ENCODE measurements around the gene VEZF1. TPM values are rescaled to one million over a fixed set of nuclear protein-coding genes. Genes with fewer than 3 reads are reported as not detected.
A peak's percentile ranks its signal among the peaks of the same experiment; 100 is the strongest.
"Not testable (repeated sequence)": the region's sequence is repeated elsewhere in the genome, so short reads cannot be mapped to it uniquely, and the experiment has no call there.

VEZF1 gene
- total and polyA plus RNA-seq, 2 donors (not counting 3 experiments of a cell fraction or from before 2014, with no cell fraction given): 27.8 to 59.0 TPM

DNA sequence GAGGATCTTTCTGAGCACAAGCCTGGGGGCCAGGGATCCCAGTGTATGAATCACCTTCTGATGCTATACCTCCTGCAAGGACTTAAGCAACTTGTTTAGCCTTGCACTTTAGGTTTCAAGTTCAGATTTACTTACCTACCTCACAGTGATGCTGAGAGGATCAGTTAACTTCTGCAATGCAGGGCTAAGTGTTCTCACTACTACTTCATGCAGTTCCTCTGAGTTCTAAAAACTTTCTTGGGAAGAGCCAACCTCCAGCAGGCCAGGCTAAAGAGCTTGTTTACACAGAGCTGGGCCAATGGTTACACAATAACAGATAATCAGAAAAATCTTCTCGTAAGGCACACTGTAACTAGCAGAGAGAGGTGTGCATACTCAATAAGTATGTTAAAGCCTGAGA is 13.0 kb downstream of the VEZF1 start:
- no TSS peak for BruUV-seq (replicated peaks)
- TF ChIP-seq MYC (IDR thresholded peaks at IDR 0.05; ENCODE audit: low read depth, low read length) (no peak), JUN (IDR thresholded peaks at IDR 0.05; ENCODE audit: borderline replicate concordance, insufficient read depth, insufficient read length, low read depth) (no peak), POLR2A (IDR thresholded peaks at IDR 0.05; ENCODE audit: low read depth, low read length) (no peak), EZH2 (IDR thresholded peaks at IDR 0.05; ENCODE audit: borderline replicate concordance, low read depth, low read length, severe bottlenecking) (no peak), GATA2 (IDR thresholded peaks at IDR 0.05; ENCODE audit: insufficient read depth, insufficient read length, low read depth, low read length) (no peak), POLR2AphosphoS5 (IDR thresholded peaks at IDR 0.05; ENCODE audit: insufficient read depth, low read depth, low read length) (no peak), FOS (IDR thresholded peaks at IDR 0.05; ENCODE audit: borderline replicate concordance, insufficient read depth, low read length) (no peak)
- TF ChIP-seq, protein P1, sequence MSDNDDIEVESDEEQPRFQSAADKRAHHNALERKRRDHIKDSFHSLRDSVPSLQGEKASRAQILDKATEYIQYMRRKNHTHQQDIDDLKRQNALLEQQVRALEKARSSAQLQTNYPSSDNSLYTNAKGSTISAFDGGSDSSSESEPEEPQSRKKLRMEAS (IDR thresholded peaks at IDR 0.05; ENCODE audit: insufficient read depth, insufficient read length): no peak
- TF ChIP-seq, protein P2, sequence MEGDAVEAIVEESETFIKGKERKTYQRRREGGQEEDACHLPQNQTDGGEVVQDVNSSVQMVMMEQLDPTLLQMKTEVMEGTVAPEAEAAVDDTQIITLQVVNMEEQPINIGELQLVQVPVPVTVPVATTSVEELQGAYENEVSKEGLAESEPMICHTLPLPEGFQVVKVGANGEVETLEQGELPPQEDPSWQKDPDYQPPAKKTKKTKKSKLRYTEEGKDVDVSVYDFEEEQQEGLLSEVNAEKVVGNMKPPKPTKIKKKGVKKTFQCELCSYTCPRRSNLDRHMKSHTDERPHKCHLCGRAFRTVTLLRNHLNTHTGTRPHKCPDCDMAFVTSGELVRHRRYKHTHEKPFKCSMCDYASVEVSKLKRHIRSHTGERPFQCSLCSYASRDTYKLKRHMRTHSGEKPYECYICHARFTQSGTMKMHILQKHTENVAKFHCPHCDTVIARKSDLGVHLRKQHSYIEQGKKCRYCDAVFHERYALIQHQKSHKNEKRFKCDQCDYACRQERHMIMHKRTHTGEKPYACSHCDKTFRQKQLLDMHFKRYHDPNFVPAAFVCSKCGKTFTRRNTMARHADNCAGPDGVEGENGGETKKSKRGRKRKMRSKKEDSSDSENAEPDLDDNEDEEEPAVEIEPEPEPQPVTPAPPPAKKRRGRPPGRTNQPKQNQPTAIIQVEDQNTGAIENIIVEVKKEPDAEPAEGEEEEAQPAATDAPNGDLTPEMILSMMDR (IDR thresholded peaks at IDR 0.05; ENCODE audit: extremely low read depth in 1 of 2, insufficient read depth in 1 of 2, low read depth in 1 of 2, low read length in 2 of 2): no peak
- ChIA-PET CTCF (interaction anchor here (1.0 to 2.4 kb wide), 7 partner anchors 11 to 117 kb away, joined by 3 to 8 read pairs (median 4); partner anchors contain the start of gene CUEDC1), POLR2A (interaction anchor here (0.6 kb wide), 1 partner anchor 1141 kb away, joined by 7 read pairs; the partner anchor contains the start of genes C17orf67 and DGKE)
- H4K20me1 ChIP-seq (replicated peaks; ENCODE audit: control insufficient read depth, extremely low read depth, insufficient read depth, low read length): no peaks in the 10 kb centered on the region
- H3K9ac ChIP-seq (replicated peaks; ENCODE audit: extremely low read depth, insufficient read depth, low read length): no peak overlapping the region
- dilution Hi-C loops (cut with MboI; ENCODE audit: extremely low pct_ligation_motif_present, low sequenced_read_pairs): loop anchor here (25.0 kb wide), 1 partner anchor 113 kb away; the partner anchor contains the start of gene MRPS23
- DNase-seq (ENCODE audit: low read depth, low spot score) (no peak), FAIRE-seq (no peak)
- H3K27ac ChIP-seq (ENCODE audit: insufficient read depth, low read depth, low read length): no peak overlapping the region
- intact Hi-C loops (cut with micrococcal nuclease): no loop called here
- H2AFZ ChIP-seq (ENCODE audit: low read depth, low read length): no peak overlapping the region
- no peaks in the 10 kb centered on the region for H3K9me3 ChIP-seq (replicated peaks; ENCODE audit: control insufficient read depth, insufficient read depth, low read length)
- peaks cover 2% of the 10 kb centered on the region for H3K79me2 ChIP-seq (ENCODE audit: control insufficient read depth, insufficient read depth, low read length)
- H3K9me1 ChIP-seq (replicated peaks; ENCODE audit: control insufficient read depth, extremely low read depth, insufficient read depth, low read length): no peaks in the 10 kb centered on the region
- H3K27me3 ChIP-seq (ENCODE audit: control insufficient read depth in 2 of 2, insufficient read depth in 2 of 2, low read length in 2 of 2): no peaks in the 10 kb centered on the region
- no peak overlapping the region for H3K4me3 ChIP-seq (replicated peaks in 1 of 3; ENCODE audit: insufficient read depth in 1 of 3, low read depth in 1 of 3, low read length in 3 of 3)
- H3K4me2 ChIP-seq (ENCODE audit: insufficient read depth, low read length): no peak overlapping the region
- peaks cover 8 to 22% of the 10 kb centered on the region in 2 experiments for H3K36me3 ChIP-seq (ENCODE audit: control insufficient read depth in 2 of 2, extremely low read depth in 1 of 2, insufficient read depth in 2 of 2, low read length in 2 of 2)
- peaks cover 6% of the 10 kb centered on the region for H3K4me1 ChIP-seq (ENCODE audit: control insufficient read depth, extremely low read depth, insufficient read depth, low read length)

DNA sequence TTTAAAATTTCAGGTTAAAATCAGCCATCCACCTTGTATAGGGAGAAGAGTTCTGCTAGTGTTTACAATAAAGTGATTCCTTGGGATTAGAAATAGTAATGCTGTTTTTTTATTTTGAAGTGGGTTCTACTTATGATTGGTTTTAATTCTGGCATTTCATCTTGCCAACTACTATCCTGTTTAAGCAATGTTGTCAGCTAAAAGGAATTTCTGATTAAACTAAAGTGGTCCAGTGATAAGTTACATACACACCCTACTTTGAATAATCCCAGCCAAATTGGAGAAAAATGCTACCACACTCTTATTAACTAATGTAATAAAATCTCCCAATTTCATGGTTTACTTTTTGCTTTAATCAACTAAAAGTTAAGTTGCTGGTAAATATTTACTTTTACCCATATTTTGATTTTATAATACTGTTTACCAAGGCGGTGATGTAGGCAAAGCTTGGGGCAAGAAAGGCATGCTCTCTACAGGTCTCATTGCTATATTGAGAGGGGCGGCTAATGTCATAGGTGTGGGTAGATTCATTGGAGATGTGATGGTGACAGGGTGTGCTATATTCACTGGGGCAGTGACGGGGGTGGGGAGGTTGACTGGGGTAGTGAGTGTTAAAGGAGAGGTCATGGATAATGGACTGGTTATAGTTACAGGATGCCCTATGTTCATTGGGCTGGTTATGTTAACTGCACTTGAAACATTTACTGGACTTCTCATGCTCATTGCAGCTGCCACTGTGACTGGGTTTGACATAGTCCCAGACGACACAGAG is 13.8 kb downstream of the VEZF1 start:
- H3K79me2 ChIP-seq (ENCODE audit: control insufficient read depth, insufficient read depth, low read length); H3K9ac ChIP-seq (replicated peaks; ENCODE audit: extremely low read depth, insufficient read depth, low read length); intact Hi-C loops (cut with micrococcal nuclease); H3K4me3 ChIP-seq (replicated peaks in 1 of 3; ENCODE audit: insufficient read depth in 1 of 3, low read depth in 1 of 3, low read length in 3 of 3); DNase-seq (ENCODE audit: low read depth, low spot score); H3K9me3 ChIP-seq (replicated peaks; ENCODE audit: control insufficient read depth, insufficient read depth, low read length); FAIRE-seq; dilution Hi-C loops (cut with MboI; ENCODE audit: extremely low pct_ligation_motif_present, low sequenced_read_pairs); H3K4me1 ChIP-seq (ENCODE audit: control insufficient read depth, extremely low read depth, insufficient read depth, low read length); H3K4me2 ChIP-seq (ENCODE audit: insufficient read depth, low read length); H3K9me1 ChIP-seq (replicated peaks; ENCODE audit: control insufficient read depth, extremely low read depth, insufficient read depth, low read length); H4K20me1 ChIP-seq (replicated peaks; ENCODE audit: control insufficient read depth, extremely low read depth, insufficient read depth, low read length); H3K27me3 ChIP-seq (ENCODE audit: control insufficient read depth in 2 of 2, insufficient read depth in 2 of 2, low read length in 2 of 2); POLR2A ChIA-PET; H3K27ac ChIP-seq (ENCODE audit: insufficient read depth, low read depth, low read length); H2AFZ ChIP-seq (ENCODE audit: low read depth, low read length): not testable (repeated sequence)
- H3K36me3 ChIP-seq (ENCODE audit: control insufficient read depth in 2 of 2, extremely low read depth in 1 of 2, insufficient read depth in 2 of 2, low read length in 2 of 2): peaks cover 8 to 22% of the 10 kb centered on the region in 2 experiments
- TSS peak; percentile 23 for BruUV-seq (replicated peaks)
- CTCF ChIA-PET: interaction anchor here (1.1 to 1.6 kb wide), 3 partner anchors 11 to 26 kb away, joined by 3 to 6 read pairs (median 4); no protein-coding TSS in a partner anchor

All from endothelial cell of umbilical vein (primary cell).